Liver (tissue), 3 donors: ENCODE results near the gene IRX2.

Source experiments
- CTCF ChIP-seq: fragments of 150-350 bp; IDR thresholded peaks from 2 replicates; pipeline ENCODE4 v1.5.1; 2017; ENCODE audit warnings: improper control_type of control experiment, low read depth, low read length; ENCODE audit not compliant: missing input control
- HNF4G ChIP-seq: IDR thresholded peaks from 2 replicates; pipeline ENCODE4 v1.6.1; 2016; ENCODE audit warnings: antibody characterized with exemption
- RXRA ChIP-seq, 2 donors: IDR thresholded peaks; 2 replicates each; pipeline ENCODE4 v1.6.1; 2017 to 2018; ENCODE audit warnings: antibody characterized with exemption in 2 of 2, mild to moderate bottlenecking in 1 of 2
- donor health status: healthy.
- donor health status: healthy.

DNA sequence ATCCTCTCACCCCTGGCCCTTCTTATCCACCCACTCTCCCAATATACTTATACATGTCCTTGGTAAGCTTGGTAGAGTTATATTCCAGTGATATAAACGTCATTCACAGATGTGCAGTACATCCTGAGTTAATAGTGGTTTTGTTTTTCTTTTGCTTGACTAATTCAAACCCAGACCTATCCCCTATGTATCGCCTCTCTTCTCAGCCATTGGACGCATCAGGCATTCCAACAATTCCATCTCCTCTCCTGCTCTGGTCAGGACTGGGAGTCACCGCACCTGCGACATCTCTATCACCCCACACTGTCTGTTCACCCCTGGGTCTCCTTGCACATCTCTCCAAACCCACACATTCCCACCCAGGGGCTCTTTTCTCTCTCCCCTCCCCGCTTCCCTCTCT lies 21.9 kb upstream of the IRX2 start:
- TF ChIP-seq HNF4G: no peak
- TF ChIP-seq CTCF: no peak
- no peak for TF ChIP-seq RXRA (IDR thresholded peaks at IDR 0.05)
